NCI-H2107 treated with DMSO at 0.1 percent for 48 hours (cell line): Measurements from ENCODE around the gene NIP7.

Experiments
- DNase-seq: peaks from one replicate; lab custom pipeline; 2025; ENCODE audit not compliant: unreplicated experiment; lab: John Stamatoyannopoulos, UW

Gene NIP7

DNA sequence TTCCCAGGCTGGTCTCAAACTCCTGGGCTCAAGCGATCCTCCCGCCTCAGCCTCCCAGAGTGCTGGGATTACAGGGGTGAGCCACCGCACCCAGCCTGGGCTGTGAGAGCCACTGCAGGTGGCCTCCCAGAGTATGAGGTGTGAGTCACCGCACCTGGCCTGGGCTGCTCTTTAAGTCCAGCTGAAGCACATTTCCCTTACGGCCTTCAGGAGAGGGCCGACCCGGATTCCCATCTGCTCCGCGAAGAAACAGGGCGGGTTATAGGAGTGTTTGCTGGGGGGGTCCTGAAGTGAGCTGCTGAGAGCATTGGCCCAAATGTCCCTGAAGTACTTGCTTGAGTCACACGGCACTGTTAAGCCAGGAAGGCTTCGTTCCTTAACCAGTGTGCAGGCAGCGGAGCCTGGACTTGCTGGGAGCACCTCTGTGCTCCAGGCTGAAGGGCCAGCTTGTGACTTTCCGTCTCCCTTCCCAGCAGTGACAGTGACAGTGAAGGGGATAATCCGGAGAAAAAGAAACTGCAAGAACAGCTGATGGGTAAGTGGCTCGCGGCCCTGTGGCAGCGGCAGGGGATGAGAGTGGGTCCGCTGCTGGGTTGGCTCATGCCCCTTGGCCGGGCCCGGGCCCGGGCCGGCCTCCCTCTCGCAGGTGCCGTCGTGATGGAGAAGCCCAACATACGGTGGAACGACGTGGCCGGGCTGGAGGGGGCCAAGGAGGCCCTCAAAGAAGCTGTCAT is 21.2 kb upstream of the NIP7 start:
- no peak for DNase-seq

DNA sequence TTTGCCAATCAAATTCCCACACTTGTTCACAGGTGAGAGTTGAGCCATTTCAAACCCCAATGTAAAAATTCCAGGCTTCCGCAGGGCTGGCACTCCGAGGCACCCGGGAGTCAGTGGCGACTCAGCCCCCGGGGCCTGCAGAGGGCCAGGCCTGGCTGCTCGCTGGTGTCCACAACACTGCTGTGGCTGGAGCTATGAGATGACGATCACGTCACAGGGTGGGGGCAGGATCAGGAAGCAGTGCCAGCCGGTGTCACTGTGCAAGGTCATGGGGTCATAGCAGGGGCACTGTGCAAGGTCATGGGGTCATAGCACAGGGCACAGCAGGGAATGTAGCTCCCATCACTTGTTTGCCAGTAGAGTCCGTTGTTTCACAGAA is 20.7 kb upstream of the NIP7 start:
- DNase-seq, result no peak

DNA sequence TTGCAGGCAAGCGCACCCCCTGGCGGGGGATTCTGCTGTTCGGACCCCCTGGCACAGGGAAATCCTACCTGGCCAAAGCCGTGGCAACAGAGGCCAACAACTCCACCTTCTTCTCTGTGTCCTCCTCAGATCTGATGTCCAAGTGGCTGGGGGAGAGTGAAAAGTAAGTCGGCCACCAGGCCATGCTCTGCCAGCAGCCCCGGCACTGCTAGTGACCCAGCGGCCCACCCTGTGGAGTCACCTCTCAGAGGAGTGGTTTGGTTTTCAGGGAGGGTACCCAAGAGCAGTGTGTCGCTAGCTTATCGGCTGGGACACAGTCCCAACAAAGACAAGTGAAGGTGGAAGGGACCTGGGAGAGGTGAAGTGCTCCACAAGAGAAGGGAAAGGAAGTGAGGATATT is 20.2 kb upstream of the NIP7 start:
- no peak for DNase-seq

DNA sequence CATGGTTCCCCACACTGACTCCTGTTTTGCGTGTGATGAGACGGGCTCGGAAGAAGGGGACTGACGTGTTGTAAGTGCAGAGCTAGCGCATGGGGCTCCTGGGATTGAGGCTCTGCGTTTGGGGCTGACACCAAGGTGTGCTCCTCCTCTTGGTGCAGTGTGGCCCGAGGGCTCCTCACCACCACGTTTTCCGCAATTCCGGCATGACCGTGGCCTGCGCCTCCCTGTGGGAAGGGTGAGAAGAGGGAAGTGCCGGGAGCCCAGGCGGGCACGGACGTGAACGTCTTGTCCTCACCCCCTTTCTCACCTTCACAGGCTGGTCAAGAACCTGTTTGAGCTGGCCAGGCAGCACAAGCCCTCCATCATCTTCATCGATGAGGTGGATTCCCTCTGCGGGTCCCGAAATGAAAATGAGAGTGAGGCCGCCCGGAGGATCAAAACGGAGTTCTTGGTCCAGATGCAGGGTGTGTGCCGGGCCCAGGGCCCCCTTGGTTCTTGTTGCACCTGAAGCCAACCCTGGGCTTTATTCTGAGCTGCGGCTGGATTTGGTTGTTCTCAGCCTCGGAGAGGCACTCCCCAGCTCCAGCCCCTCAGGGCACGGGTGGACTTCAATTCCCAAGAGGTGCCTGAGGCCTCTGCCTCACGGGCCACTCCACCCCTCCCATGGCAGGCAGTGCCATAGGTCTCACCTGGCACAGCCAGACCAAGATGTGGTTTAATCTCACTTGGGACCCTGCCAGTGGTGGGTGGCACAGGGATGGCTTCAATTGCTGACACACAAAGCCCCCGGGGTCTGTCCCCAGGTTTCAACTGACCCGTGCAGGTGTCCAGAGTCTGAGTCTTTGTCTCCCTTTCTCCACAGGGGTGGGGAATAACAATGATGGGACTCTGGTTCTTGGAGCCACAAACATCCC is 19.5 kb upstream of the NIP7 start:
- no peak for DNase-seq

DNA sequence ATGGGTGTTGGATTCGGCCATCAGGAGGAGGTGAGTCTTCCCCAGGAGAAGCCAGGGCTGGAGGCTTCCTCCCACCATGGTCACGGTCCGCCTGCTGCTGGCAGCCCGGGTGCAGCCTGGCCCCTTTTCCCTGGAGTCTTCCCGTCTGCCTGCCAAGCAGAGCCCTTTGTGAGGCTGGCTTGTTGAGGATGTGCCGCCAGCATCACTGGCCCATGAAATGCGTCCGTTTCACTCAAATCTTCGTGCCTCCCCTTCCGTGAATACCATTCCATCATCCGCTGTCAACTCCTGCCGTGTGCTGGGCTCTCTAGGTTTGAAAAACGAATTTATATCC is 18.9 kb upstream of the NIP7 start:
- DNase-seq, result peak; percentile 5

DNA sequence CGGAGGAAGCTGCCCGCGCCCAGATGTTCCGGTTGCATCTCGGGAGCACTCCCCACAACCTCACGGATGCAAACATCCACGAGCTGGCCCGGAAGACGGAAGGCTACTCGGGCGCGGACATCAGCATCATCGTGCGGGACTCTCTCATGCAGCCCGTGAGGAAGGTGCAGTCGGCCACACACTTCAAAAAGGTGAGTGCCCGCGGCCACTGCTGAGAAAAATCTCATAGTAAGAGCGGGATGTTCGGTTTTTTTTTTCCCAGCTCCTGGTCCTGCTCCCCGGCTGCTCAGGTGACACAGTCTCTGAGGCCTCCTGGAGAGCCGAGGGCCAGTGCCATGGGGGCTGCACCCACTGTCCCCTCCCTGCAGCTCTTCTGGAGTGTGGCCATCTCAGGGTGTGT is 18.5 kb upstream of the NIP7 start:
- no peak for DNase-seq

DNA sequence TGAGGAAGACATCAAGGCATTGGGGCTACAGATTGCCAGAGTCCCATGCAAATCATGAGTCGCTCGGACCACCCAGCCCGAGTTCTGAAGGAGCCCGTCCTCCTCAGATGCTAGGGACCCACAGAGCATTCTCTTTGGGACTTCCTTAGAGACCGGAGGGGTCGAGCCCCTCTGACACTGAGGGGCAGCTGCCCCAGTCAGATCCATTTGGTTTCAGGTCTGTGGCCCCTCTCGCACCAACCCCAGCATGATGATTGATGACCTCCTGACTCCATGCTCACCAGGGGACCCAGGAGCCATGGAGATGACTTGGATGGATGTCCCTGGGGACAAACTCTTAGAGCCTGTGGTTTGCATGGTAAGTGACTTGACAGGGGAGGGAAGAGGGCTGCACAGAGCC is 17.2 kb upstream of the NIP7 start:
- DNase-seq, result peak; percentile 9

DNA sequence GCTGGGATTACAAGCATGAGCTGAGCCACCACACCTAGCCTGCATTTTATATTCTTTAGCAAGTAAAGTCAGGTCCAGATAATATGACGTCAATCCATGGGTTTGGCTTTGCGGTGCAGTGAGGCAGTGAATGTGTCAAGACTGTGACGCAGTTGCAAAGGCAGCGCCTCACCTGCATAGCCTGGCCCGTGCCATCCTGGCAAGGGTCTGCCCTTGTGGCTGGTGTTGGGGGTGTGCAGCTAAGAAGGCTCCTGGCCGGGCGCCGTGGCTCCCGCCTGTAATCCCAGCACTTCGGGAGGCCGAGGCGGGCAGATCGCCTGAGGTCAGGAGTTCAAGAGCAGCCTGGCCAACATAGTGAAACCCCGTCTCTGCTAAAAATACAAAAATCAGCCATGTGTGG is 16.2 kb upstream of the NIP7 start:
- DNase-seq, result no peak

DNA sequence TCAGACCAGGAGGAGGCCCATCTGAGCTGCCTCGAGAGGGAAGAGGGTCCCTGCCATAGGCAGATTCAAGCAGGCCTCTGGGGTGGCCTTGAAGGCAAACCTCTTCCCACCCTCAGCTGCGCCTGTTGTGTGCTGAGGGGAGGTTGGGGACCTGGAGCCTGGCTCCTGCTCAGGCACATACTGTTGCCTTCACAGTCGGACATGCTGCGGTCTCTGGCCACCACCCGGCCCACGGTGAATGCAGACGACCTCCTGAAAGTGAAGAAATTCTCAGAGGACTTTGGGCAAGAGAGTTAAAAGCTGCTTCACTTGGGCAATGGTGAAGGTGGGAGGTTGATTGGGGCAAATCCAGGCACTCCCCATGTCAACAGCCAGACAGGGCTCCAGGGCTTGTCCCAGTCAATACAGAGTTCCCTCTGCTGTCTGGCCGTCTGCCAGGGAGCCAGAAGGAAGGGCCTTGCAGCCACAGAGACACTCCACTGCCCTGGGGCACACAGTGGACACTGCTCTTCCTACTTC is 15.5 kb upstream of the NIP7 start:
- no peak for DNase-seq

DNA sequence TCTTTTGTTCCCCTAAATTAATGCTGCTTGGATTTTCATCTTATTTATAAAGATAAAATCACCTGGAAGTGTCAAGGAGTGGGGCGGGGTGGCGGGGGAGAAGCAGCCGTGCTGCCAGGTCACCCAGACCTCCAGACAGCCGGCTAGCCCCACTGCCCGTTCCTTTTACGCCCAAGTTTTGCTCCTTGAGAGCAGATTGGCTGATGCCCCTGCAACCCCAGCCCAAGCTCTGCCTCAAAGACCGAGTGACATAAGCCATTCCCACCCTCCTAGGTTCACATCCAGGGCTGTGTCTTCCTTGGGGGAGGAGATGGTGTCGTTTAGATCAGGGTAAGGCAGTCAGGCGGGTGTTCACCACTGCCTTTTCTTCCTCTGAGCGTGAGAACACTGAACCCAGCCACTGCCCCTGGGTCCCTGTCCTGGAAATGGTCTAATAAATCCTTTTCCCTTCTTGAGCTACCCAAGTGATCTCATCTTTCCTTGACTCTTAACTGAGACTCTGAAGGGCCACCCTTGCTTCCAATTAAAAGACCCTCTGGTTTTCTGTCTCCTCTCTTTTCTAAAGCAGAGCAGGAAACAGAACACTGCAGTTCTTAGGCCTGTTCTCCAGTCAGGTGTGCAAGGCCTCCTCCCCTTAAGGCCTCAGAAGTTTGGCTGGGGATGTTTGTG is 14.9 kb upstream of the NIP7 start:
- no peak for DNase-seq

DNA sequence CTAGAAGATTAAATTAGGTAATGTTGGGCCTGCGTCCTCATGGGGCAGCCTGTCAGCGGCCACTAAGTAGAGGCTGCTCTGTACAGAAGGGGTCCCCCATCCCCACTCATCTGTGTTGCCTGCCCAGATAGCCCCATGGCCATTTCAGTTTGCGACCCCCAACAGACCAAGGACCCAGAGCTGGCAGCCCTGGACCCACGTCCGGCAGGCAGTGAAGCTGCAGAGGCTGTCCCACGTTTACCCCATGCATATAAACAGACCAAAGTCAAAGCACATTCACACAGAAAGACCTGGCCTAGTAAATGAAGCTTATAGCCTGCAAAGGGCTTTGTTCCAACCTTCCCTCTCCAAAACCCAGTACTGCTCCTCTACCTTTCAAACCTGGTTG is 13.8 kb upstream of the NIP7 start:
- DNase-seq, result no peak

DNA sequence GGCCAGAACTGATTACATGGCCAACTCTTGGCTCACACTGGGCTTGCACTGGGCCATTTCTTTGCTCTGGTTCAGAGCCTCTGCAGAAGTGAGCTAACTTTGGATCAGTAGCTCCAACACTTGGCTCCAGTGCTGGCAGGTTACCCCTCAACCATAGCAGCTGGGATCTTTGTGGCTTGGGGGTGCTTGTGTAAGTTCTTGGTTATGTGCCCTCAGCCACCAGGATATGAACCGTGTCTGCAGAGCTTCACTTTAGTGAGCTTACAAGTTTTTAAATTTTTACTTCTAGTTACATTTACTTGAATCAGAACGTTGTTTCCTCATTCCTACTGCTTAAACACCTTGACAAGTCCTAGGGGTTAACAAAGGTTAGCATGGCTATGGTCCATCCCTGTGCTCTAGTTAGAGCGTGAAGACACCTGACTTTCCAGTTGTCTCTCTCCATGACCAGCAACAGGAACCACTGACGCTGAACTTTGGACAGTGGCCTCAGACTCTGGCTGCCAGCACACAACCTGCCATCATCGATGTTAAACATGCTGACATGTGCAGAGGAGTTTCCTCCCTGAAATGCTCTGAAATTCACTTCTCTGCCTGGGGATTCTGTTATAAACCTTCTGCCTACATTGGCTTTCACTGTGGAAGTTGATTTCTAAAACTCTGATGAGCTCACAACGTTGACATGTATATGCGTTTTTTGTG is 13.2 kb upstream of the NIP7 start:
- DNase-seq, result no peak

DNA sequence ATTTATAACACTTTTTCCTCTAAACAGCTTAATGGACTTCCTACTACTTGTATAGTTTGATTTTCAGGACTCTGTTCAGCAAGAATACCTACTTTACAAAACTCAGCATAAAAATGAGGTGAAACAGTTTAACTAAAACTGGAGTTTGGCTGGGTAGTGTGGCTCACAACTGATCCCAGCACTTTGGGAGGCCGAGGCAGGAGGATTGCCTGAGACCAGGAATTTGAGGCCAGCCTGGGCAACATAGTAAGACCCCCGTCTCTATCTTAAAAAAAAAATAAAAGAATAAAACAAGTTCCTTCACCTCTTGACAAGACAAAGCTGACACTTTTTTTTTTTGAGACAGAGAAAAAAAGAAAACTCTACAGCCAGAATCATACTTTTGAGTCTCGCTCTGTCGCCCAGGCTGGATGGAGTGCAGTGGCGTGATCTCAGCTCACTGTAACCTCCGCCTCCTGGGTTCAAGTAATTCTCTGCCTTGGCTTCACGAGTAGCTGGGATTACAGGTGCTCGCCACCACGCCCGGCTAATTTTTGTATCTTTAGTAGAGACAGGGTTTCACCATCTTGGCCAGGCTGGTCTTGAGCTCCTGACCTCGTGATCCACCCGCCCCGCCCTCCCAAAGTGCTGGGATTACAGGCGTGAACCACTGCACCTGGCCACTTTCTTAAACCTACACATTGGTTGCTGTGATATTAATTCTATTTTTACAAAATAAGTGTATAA is 11.8 kb upstream of the NIP7 start:
- DNase-seq, result no peak

DNA sequence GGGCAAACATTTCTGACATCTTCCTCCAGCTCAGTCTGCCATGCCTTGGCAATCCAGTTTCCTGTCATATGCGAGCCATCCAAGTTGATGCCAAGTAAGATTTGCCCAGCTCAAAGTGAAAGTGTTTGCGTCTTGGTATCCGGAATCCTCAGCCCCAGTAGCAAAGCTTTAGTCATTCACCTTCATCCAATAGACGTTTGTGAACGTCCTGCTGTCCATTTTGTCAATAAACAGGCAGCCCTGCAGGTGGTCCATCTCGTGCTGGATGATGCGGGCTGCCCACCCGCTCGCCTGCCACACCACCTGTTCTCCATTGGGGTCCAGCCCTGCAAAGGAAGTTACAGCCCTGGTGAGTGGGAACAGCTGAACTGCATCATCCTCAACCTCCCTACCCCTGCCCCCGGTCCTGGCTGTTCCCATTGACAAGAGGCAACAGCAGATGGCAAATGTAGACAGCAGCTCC is 10.7 kb upstream of the NIP7 start:
- DNase-seq, result no peak

DNA sequence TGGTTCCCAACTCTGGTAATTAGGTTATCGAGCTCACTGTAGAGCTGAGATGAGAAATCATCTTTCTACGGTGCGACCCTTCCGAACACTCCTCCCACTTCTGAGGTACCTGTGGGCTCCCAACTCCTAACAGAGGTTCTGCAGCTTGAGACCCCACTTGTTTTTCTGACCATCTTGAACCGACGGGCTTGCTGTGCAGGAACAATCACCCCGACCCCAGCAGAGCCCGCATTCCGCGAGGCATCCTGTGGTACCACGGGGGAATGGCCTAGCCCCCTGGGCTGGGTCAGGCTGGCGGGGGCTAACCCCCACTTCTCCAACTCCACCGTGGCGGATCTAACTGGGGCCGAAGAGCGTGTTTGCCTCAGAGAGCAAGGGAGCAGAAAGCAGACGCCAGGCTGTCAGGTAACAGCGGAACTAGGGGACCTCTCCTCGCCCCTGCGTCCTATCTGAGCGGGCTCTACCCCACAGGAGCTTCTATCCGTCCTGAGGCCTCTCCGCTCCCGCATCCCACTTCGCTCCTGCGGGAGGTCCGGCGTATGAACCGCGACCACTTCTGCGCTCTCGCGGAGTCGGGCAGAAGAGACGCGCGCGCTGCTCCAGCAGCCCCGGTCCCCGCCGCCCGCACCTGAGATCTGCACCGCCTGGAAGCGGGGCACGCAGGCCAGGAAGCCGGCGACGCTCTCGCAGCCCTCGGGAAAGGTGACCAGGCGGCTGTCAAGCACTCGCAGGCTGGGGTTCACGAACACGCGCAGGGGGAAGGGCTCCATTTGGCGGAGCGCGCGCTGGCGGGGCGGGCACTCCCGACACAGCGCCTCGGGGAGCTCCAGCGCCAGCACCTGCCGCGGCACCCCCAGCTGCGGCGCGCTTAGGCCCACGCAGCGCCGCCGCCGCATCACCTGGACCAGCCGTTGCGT is 9.9 kb upstream of the NIP7 start:
- DNase-seq, result no peak

DNA sequence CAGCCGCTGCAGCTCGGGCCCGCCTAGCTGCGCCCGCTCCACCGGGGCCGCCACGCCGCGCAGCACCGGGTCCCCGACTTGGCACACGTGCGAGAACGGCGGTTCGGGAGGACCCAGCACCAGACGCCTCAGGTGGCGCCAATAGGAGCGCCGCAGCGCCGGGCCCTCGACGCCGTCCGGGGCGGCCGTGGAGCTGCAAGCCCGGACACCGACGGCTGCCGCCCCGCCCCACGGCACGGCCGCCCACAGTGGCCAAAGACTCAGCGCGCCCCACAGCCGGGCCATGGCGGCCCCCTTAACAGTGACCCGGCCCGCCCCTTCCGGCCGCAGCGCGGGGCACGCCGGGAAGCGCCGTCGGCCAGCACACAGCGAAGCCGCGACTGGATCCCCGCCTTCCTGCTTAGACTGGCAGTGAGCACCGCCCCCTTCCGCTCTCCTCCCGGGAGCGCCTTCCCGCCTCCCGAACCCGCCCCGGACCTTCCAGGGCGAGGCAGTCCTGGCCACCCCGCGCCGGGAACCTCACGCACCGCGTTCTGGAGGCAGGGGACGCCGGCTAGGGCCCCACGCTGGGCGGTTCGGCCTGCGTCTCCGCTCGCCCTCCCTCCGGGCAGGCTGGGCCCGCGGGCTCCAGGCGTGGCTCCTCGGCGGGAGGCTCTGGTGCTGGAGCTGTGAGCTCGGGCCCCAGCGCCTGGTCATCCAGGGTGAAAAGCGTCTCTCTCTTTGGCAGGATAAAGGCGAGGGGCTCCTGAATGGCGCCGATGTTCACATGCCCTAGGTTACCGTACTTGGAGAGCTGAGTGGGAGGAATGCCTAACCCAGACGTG is 9.1 kb upstream of the NIP7 start, which contains the start of gene PDF:
Gene PDF, minus strand, starts transcription at position 303 of the 824 bp plus-strand sequence. Its CDS starts 18 bp downstream, at position 285.
- DNase-seq, result peak; percentile 86

DNA sequence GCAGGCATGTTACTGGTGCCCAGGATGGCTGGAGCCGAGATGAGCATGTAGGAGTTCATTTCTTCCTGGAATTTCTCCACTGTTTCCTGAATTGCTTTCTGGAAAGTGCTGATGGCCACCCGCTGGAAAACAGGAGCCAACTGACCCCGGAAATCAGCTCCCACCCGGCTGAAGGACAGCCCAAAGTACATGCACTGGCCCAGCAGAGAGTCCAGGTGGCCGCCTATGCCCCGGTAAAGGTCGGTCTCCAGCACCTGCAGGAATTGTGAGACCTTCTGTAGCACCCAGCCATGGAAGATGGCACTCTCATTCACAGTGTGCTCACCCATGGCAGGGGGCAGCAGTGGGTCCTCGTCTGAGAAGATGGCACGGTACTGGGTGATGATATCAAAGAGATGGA is 4.9 kb upstream of the NIP7 start:
- DNase-seq, result no peak

DNA sequence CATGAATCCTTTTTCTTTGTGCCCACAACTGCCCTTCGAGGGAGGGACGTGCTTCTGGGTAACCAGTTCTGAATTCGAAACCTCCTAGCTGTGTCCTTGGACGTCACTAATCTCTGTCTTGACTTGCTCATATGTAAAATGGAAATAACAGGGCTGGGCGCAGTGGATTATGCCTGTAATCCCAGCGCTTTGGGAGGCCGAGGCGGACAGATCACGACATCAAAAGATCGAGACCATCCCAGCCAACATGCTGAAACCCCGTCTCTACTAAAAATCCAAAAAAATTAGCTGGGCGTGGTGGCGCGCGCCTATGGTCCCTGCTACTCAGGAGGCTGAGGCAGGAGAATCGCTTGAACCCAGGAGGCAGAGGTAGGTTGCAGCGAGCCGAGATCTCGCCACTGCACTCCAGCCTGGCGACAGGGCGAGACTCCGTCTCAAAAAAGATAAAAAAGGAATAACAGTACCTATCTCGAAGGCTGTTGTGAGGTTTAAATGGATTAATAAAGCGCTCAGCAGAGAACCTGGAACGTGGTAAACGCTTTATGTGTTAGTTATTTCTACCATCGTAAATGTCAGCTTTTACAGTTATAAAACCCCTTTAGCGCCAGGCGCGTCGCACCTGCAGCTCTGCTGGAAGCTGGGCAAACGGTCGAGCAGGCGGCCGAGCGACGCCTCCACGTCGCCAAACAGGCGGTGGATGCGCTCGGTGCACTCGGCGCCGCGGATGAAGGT is 849 bp upstream of the NIP7 start:
- DNase-seq, result no peak
